ENCODE data around the gene DST. TPM values are rescaled to one million over a fixed set of nuclear protein-coding genes. Genes with fewer than 3 reads are reported as not detected.

The DST gene
- total and polyA plus RNA-seq, 11 donors: 107 to 607 (median 366) TPM

DNA sequence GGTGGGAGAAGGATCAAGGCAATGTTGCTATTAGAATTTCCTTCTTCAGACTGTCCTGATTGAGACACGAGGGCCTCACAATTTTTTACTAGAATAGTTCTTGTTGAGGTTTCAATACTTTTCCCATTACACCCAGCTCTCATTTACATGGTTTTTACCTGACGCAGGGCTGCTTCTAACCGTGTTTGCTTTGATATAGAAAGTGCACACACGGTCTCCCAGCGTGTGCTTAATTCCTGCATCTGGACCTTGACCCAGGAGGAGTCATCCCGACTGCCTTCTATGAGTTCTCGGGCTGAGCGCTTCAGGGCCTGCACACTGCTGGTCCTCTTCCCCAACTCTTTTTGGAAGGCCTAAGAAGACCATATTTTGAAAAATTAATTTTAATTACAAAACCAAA is 160.2 kb downstream of the DST start:
- Histone ChIP-seq H3K9me3 (peaks cover 0 to 9% (median 0%) of the 10 kb centered on the region in 12 donors), H3K4me1 (peaks cover 0 to 11% (median 3%) of the 10 kb centered on the region in 12 donors), H3K27me3 (no peaks in the 10 kb centered on the region), H3K27ac (no peak overlapping the region), H3K36me3 (peaks cover 0 to 100% (median 67%) of the 10 kb centered on the region in 9 donors), H3K4me3 (no peak overlapping the region)
- intact Hi-C loops (cut with DNase I): no loop called here
- DNase-seq: no peak
- no peak for TF ChIP-seq POLR2A (IDR thresholded peaks at IDR 0.05)
- TF ChIP-seq, protein P1, sequence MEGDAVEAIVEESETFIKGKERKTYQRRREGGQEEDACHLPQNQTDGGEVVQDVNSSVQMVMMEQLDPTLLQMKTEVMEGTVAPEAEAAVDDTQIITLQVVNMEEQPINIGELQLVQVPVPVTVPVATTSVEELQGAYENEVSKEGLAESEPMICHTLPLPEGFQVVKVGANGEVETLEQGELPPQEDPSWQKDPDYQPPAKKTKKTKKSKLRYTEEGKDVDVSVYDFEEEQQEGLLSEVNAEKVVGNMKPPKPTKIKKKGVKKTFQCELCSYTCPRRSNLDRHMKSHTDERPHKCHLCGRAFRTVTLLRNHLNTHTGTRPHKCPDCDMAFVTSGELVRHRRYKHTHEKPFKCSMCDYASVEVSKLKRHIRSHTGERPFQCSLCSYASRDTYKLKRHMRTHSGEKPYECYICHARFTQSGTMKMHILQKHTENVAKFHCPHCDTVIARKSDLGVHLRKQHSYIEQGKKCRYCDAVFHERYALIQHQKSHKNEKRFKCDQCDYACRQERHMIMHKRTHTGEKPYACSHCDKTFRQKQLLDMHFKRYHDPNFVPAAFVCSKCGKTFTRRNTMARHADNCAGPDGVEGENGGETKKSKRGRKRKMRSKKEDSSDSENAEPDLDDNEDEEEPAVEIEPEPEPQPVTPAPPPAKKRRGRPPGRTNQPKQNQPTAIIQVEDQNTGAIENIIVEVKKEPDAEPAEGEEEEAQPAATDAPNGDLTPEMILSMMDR (IDR thresholded peaks at IDR 0.05): no peak
- no peak for ATAC-seq
- WGBS, 4 donors: 81 to 84% (median 84%) methylated on average over 8 of the region's 8 CpGs

DNA sequence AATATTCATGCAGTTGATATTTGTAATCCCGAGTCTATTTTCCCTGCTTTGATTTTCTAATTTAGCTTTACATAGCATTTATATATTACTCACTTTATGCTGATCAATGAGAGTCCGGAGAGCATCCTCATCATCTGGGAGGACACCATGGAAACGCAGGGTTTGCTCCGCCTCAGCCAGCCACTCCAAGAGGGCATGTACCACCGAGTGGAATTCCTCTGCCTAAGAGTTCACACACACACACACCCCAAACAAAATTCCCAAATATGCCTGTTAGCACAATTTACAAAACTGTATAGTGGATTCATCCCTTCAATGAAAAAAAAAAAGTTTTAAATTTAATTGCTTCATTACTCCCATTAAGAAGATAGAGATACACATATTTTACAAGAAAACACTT is 160.7 kb downstream of the DST start:
- ATAC-seq (no peak), DNase-seq (no peak)
- intact Hi-C loops (cut with DNase I): no loop called here
- Histone ChIP-seq H3K27me3 (no peaks in the 10 kb centered on the region), H3K36me3 (peaks cover 0 to 100% (median 67%) of the 10 kb centered on the region in 9 donors), H3K27ac (no peak overlapping the region), H3K4me1 (peaks cover 0 to 15% (median 3%) of the 10 kb centered on the region in 12 donors), H3K4me3 (no peak overlapping the region), H3K9me3 (peaks cover 0 to 9% (median 0%) of the 10 kb centered on the region in 12 donors)
- TF ChIP-seq, protein P1 (IDR thresholded peaks at IDR 0.05): no peak
- no peak for TF ChIP-seq POLR2A (IDR thresholded peaks at IDR 0.05)
- 77 to 86% (median 80%) methylated on average over 5 of the region's 5 CpGs for WGBS, 4 donors

DNA sequence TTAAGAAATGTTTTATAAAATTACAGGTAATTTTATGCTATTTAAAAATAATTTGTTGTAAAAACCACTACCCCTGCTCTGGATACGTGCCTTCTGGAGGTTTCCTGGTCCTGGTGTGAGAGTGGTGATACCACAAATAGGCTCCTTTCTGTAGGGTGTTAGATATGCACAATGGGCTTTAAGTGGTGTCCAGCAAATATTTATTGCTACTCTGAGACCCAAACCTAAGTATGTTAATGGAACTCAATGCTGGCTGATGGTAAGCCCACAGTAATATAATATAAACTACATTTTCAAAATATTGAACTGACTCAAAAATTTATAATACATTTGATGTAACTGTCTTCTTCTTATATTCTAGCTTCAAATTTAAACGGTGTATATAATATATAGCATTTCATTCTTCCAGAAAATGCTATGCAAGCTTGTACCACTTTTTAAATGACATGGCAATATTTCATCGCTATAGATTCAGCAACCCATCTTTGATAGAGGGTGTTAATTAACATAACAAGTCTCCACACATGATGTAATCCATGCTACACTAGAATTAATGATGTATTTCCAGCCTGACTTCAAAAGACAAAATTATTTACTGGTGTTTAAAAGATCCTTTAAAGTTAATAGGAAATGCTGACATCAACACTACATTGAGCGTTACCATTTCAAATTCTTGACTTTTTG is 161.9 kb downstream of the DST start:
- ATAC-seq (no peak), DNase-seq (no peak)
- Histone ChIP-seq H3K4me1 (peaks cover 0 to 22% (median 11%) of the 10 kb centered on the region in 12 donors), H3K4me3 (no peak overlapping the region), H3K36me3 (peaks cover 0 to 100% (median 71%) of the 10 kb centered on the region in 9 donors), H3K27ac (peak overlapping the region in 1 of 12 donors; percentile 3), H3K27me3 (no peaks in the 10 kb centered on the region), H3K9me3 (peaks cover 0 to 9% (median 0%) of the 10 kb centered on the region in 12 donors)
- TF ChIP-seq, protein P1 (IDR thresholded peaks at IDR 0.05): no peak
- no peak for TF ChIP-seq POLR2A (IDR thresholded peaks at IDR 0.05)
- 85 to 91% (median 86%) methylated on average over 4 of the region's 4 CpGs for WGBS, 4 donors
- intact Hi-C loops (cut with DNase I): no loop called here

DNA sequence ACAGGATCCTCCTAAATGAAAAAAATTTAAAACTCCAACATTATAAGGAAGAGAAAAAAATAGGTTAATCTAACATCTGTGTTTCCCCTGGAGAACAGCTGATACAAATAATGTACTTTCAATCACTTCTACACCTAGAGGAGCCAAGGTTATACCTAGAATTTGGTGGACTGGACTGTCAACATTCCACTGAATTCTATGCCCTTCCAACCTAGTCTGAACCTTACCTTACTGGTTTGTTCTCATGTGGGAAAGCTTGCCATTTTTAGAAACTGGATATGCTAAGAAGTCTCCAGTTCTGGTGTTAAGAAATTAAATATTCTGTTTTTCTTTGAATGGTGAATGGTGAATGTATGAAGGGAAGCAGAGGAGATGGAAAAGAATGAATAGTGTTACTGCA is 162.4 kb downstream of the DST start:
- peaks cover 0 to 9% (median 0%) of the 10 kb centered on the region in 12 donors for H3K9me3 ChIP-seq
- no peak overlapping the region for H3K4me3 ChIP-seq
- intact Hi-C loops (cut with DNase I): no loop called here
- TF ChIP-seq, protein P1 (IDR thresholded peaks at IDR 0.05): no peak
- TF ChIP-seq POLR2A (IDR thresholded peaks at IDR 0.05): no peak
- DNase-seq (no peak), ATAC-seq (no peak)
- H3K27me3 ChIP-seq: no peaks in the 10 kb centered on the region
- peaks cover 0 to 26% (median 15%) of the 10 kb centered on the region in 12 donors for H3K4me1 ChIP-seq
- H3K27ac ChIP-seq: no peak overlapping the region
- peaks cover 0 to 100% (median 70%) of the 10 kb centered on the region in 9 donors for H3K36me3 ChIP-seq

Measured in heart left ventricle (tissue), 16 donors.